Activated CD4-positive, alpha-beta T cell treated with anti-CD3 and anti-CD28 coated beads, Interleukin-2, amount 50 U/mL, for 24 hours (primary cell): Measurements from ENCODE around the gene ACAN.
"Not testable (repeated sequence)": the region's sequence is repeated elsewhere in the genome, so short reads cannot be mapped to it uniquely, and the experiment has no call there.

Experiments
- DNase-seq, 2 donors: peaks; one replicate each; pipeline ENCODE4 v3.0.0-alpha.2; 2020; ENCODE audit warnings: low read depth in 1 of 2, low spot score in 1 of 2

ACAN gene

GRCh38 chr15:88920186-88920891, 117.1 kb downstream of the ACAN start:
- DNase-seq, result no peak

GRCh38 chr15:88920892-88921435, 117.7 kb downstream of the ACAN start:
- DNase-seq, result not testable (repeated sequence)
